PC-9 (cell line): ENCODE measurements around the gene OCEL1. TPM values are rescaled to one million over a fixed set of nuclear protein-coding genes. Genes with fewer than 3 reads are reported as not detected.
A peak's percentile ranks its signal among the peaks of the same experiment; 100 is the strongest.

ENCODE experiments used
- BruUV-seq: library from RNA; stranded (reverse); fragments of 400-500 nt; replicated peaks from 2 replicates; lab custom pipeline; 2021; lab: Mats Ljungman, UMichigan
- CTCF ChIA-PET: fragments of 300-600 bp; sonication (Branson Sonifier 250); formaldehyde crosslinking; loops from one replicate; lab custom pipeline; 2022; ENCODE audit warnings: antibody characterized with exemption; lab: Charles Lee
- POLR2A ChIA-PET: fragments of 300-600 bp; sonication (Branson Sonifier 250); formaldehyde crosslinking; loops from one replicate; lab custom pipeline; 2022; ENCODE audit warnings: antibody characterized with exemption; ENCODE audit not compliant: unreplicated experiment; lab: Charles Lee
- DNase-seq, 2 experiments: peaks; one replicate each; pipeline versions ENCODE4 v3.0.0 to v3.0.0-alpha.2; 2015 to 2022; ENCODE audit warnings: mixed read lengths in 1 of 2
- H2AFZ ChIP-seq: fragments of 200-600 bp; sonication (generic); 2 replicates; pipeline ENCODE4 v1.8.1; 2017; ENCODE audit warnings: antibody characterized with exemption
- H3F3A ChIP-seq: fragments of 200-600 bp; sonication (generic); 2 replicates; pipeline ENCODE4 v1.8.1; 2017; ENCODE audit warnings: antibody characterized with exemption, mild to moderate bottlenecking, low read depth; ENCODE audit not compliant: insufficient read depth
- H3K27ac ChIP-seq: fragments of 200-600 bp; sonication (generic); 2 replicates; pipeline ENCODE4 v1.6.1; 2016; ENCODE audit warnings: mixed run types
- H3K27me3 ChIP-seq: fragments of 200-600 bp; sonication (generic); 2 replicates; pipeline ENCODE4 v1.6.1; 2016; ENCODE audit warnings: low read depth, mixed run types; ENCODE audit not compliant: insufficient read depth
- H3K36me3 ChIP-seq: fragments of 200-600 bp; sonication (generic); 2 replicates; pipeline ENCODE4 v1.6.1; 2016; ENCODE audit warnings: low read depth, mixed run types
- H3K4me1 ChIP-seq: fragments of 200-600 bp; sonication (generic); replicated peaks from 2 replicates; pipeline ENCODE4 v1.6.1; 2016; ENCODE audit warnings: mixed run types; ENCODE audit not compliant: insufficient read depth
- H3K4me2 ChIP-seq: fragments of 200-600 bp; sonication (generic); 2 replicates; pipeline ENCODE4 v1.6.1; 2017; ENCODE audit warnings: mixed run types
- H3K4me3 ChIP-seq: fragments of 200-600 bp; sonication (generic); 2 replicates; pipeline ENCODE4 v1.6.1; 2016; ENCODE audit warnings: mixed run types
- H3K79me2 ChIP-seq: fragments of 200-600 bp; sonication (generic); 2 replicates; pipeline ENCODE4 v1.6.1; 2017; ENCODE audit warnings: low read depth, mixed run types
- H3K9me2 ChIP-seq: fragments of 200-600 bp; sonication (generic); 2 replicates; pipeline ENCODE4 v1.8.1; 2017; ENCODE audit warnings: mild to moderate bottlenecking; ENCODE audit not compliant: insufficient read depth
- H3K9me3 ChIP-seq: fragments of 200-600 bp; sonication (generic); 2 replicates; pipeline ENCODE4 v1.8.1; 2016; ENCODE audit warnings: low read depth; ENCODE audit not compliant: insufficient read depth
- H4K20me1 ChIP-seq: fragments of 200-600 bp; sonication (generic); 2 replicates; pipeline ENCODE4 v1.8.1; 2017; ENCODE audit not compliant: insufficient read depth
- EZH2 ChIP-seq: fragments of 200-600 bp; sonication (generic); IDR thresholded peaks from 2 replicates; pipeline ENCODE4 v1.8.0; 2017; ENCODE audit warnings: antibody characterized with exemption, low read depth
- intact Hi-C: fragments of 100-400 bp; cut with micrococcal nuclease; formaldehyde crosslinking; loops from one replicate; pipeline ENCODE4 v1.10.0; 2022; ENCODE audit not compliant: unreplicated experiment
- total RNA-seq: library from RNA; stranded (reverse); gene quantifications from 2 replicates; pipeline ENCODE4 v1.2.3, GENCODE V29; 2021
- TF ChIP-seq, protein P1 (sequence below): fragments of 200-600 bp; sonication (generic); conservative IDR thresholded peaks from 2 replicates; pipeline ENCODE4 v1.6.1; 2017; ENCODE audit warnings: mixed run types, antibody characterized with exemption, mild to moderate bottlenecking, moderate library complexity

The OCEL1 gene
- total RNA-seq, 1 experiment from 2014 or later: 30.6 TPM

- TF ChIP-seq, protein P1, sequence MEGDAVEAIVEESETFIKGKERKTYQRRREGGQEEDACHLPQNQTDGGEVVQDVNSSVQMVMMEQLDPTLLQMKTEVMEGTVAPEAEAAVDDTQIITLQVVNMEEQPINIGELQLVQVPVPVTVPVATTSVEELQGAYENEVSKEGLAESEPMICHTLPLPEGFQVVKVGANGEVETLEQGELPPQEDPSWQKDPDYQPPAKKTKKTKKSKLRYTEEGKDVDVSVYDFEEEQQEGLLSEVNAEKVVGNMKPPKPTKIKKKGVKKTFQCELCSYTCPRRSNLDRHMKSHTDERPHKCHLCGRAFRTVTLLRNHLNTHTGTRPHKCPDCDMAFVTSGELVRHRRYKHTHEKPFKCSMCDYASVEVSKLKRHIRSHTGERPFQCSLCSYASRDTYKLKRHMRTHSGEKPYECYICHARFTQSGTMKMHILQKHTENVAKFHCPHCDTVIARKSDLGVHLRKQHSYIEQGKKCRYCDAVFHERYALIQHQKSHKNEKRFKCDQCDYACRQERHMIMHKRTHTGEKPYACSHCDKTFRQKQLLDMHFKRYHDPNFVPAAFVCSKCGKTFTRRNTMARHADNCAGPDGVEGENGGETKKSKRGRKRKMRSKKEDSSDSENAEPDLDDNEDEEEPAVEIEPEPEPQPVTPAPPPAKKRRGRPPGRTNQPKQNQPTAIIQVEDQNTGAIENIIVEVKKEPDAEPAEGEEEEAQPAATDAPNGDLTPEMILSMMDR: no peak
- no peak for TF ChIP-seq EZH2
- Histone ChIP-seq H3K27me3 (no peaks in the 10 kb centered on the region), H3K79me2 (peaks cover 5% of the 10 kb centered on the region; the same call in 1 of the 2 replicates), H4K20me1 (no peaks in the 10 kb centered on the region), H3K9me2 (no peaks in the 10 kb centered on the region), H2AFZ (no peak overlapping the region), H3K4me1 (peaks cover 8% of the 10 kb centered on the region), H3K4me2 (peak overlapping the region; percentile 91), H3K27ac (peak overlapping the region; percentile 76), H3K36me3 (no peaks in the 10 kb centered on the region), H3K4me3 (peak overlapping the region; percentile 70; the same call in 1 of the 2 replicates), H3K9me3 (no peaks in the 10 kb centered on the region), H3F3A (peaks cover 46% of the 10 kb centered on the region)
- ChIA-PET POLR2A (interaction anchor here (0.6 kb wide), 2 partner anchors 30 to 188 kb away, joined by 5 to 6 read pairs; no protein-coding TSS in a partner anchor), CTCF (no interaction called here)
- DNase-seq: peak in 1 of 2 experiments; percentile 33
- intact Hi-C loops: loop anchor here (5.0 kb wide), 2 partner anchors 37 to 148 kb away; partner anchors contain the start of genes HAUS8, MYO9B and USHBP1
- no TSS peak for BruUV-seq
These were observed 973 bp upstream of the OCEL1 start for GRCh38 chr19:17225053-17225452.

DNA sequence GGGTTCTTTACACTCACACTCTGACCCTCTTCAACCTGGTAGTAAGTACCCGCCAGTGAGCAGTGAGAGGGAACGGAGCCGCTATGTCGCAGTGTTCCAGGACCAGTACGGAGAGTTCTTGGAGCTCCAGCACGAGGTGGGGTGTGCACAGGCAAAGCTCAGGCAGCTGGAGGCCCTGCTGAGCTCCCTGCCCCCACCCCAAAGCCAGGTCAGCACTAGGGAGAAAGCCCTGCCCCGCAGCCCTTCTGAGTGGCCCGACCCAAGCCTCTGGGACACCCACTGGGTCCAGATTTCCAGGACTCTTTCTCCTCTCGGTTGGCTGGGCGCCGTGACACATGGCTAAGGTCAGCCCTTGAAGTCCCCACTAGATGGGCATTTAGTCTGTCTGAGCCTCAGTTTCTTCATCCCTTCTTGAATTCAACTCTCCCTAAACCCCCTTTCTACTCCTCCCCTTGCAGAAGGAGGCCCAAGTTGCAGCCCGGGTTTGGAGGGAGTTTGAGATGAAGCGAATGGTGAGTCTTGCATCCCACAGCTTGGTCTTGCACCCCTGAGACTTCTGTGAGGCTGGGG, 1.9 kb downstream of the OCEL1 start:
- H3F3A ChIP-seq: peaks cover 61% of the 10 kb centered on the region
- BruUV-seq: no TSS peak
- no peaks in the 10 kb centered on the region for H3K27me3 ChIP-seq
- H3K27ac ChIP-seq: no peak overlapping the region
- DNase-seq: no peak
- H3K4me2 ChIP-seq: peak overlapping the region; percentile 91; the same call in 1 of the 2 replicates
- H4K20me1 ChIP-seq: peaks cover 21% of the 10 kb centered on the region; the same call in 1 of the 2 replicates
- H3K4me1 ChIP-seq: no peaks in the 10 kb centered on the region; the same call in 1 of the 2 replicates
- no peaks in the 10 kb centered on the region for H3K9me2 ChIP-seq
- no peaks in the 10 kb centered on the region for H3K9me3 ChIP-seq
- CTCF ChIA-PET: interaction anchor here (0.6 kb wide), 1 partner anchor 10 kb away, joined by 4 read pairs; no protein-coding TSS in a partner anchor
- intact Hi-C loops: loop anchor here (5.0 kb wide), 2 partner anchors 34 to 151 kb away; partner anchors contain the start of genes HAUS8, MYO9B and USHBP1
- H3K4me3 ChIP-seq: no peak overlapping the region
- TF ChIP-seq, protein P1: no peak
- TF ChIP-seq EZH2: no peak
- no peak overlapping the region for H2AFZ ChIP-seq
- H3K79me2 ChIP-seq: peaks cover 5% of the 10 kb centered on the region; the same call in 1 of the 2 replicates
- H3K36me3 ChIP-seq: peaks cover 9% of the 10 kb centered on the region; the same call in 1 of the 2 replicates
- POLR2A ChIA-PET: interaction anchor here (0.6 kb wide), 1 partner anchor 16 kb away, joined by 6 read pairs; no protein-coding TSS in a partner anchor

DNA sequence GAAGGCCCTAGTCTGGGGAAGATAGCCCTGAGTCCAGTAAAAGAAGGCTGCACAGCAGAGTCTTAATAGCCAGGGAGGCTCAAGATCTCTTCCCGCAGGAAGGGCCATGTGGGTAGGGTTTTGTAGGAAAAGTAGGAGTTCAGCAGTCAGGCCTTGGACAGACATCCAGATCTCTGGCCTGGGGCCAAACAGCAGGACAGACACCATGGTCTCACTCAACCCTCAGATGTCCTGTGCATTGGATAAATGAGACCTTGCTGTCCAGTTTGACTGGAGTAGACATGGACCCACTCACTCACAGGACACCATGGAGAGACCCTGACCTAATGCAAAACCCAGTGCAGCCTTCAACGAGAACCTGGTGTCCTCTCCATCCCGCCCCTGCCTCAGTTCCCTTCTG, 3.9 kb downstream of the OCEL1 start:
- H3K79me2 ChIP-seq: peaks cover 23% of the 10 kb centered on the region
- no peak overlapping the region for H3K4me2 ChIP-seq
- DNase-seq: no peak
- no peaks in the 10 kb centered on the region for H3K9me2 ChIP-seq
- no peak overlapping the region for H3K4me3 ChIP-seq
- peaks cover 14% of the 10 kb centered on the region for H3K36me3 ChIP-seq
- ChIA-PET CTCF (no interaction called here), POLR2A (no interaction called here)
- no peaks in the 10 kb centered on the region for H3K27me3 ChIP-seq
- H3K27ac ChIP-seq: no peak overlapping the region
- intact Hi-C loops: loop anchor here (5.0 kb wide), 2 partner anchors 32 to 153 kb away; partner anchors contain the start of genes HAUS8, MYO9B and USHBP1
- no peak overlapping the region for H2AFZ ChIP-seq
- no TSS peak for BruUV-seq
- H3K4me1 ChIP-seq: no peaks in the 10 kb centered on the region; the same call in 1 of the 2 replicates
- no peak for TF ChIP-seq EZH2
- TF ChIP-seq, protein P1: no peak
- H3K9me3 ChIP-seq: no peaks in the 10 kb centered on the region
- H4K20me1 ChIP-seq: peaks cover 41% of the 10 kb centered on the region
- H3F3A ChIP-seq: peaks cover 76% of the 10 kb centered on the region
